ENCODE results near the gene IDI2. TPM values are rescaled to one million over a fixed set of nuclear protein-coding genes. Genes with fewer than 3 reads are reported as not detected.
"Not testable (repeated sequence)": the region's sequence is repeated elsewhere in the genome, so short reads cannot be mapped to it uniquely, and the experiment has no call there.

Gene IDI2
- not detected for total RNA-seq

- no peak for DNase-seq (ENCODE audit: low spot score)
These were observed at the start of gene IDI2 for GRCh38 chr10:1025683-1026082. Gene IDI2 (minus strand): TSS chr10:1025859. CDS start chr10:1024723, 1,136 bp downstream.

GRCh38 chr10:1074748-1075308, 49.2 kb upstream of the IDI2 start:
- no peak for DNase-seq (ENCODE audit: low spot score)

- no peak for DNase-seq (ENCODE audit: low spot score)
These were observed 48.5 kb upstream of the IDI2 start for GRCh38 chr10:1074052-1074747.

GRCh38 chr10:1070919-1071318, 45.3 kb upstream of the IDI2 start:
- DNase-seq (ENCODE audit: low spot score), result no peak

- DNase-seq (ENCODE audit: low spot score), result no peak
These were observed 43.0 kb upstream of the IDI2 start for GRCh38 chr10:1068380-1069361.

GRCh38 chr10:1066734-1067133, 41.1 kb upstream of the IDI2 start:
- DNase-seq (ENCODE audit: low spot score), result not testable (repeated sequence)

- no peak for DNase-seq (ENCODE audit: low spot score)
These were observed 39.2 kb upstream of the IDI2 start for GRCh38 chr10:1064964-1065247.

- no peak for DNase-seq (ENCODE audit: low spot score)
These were observed 37.7 kb upstream of the IDI2 start for GRCh38 chr10:1063232-1063865.

- DNase-seq (ENCODE audit: low spot score), result no peak
These were observed 36.5 kb upstream of the IDI2 start for GRCh38 chr10:1061930-1062774.

GRCh38 chr10:1059902-1060301, 34.2 kb upstream of the IDI2 start:
- no peak for DNase-seq (ENCODE audit: low spot score)

- DNase-seq (ENCODE audit: low spot score), result no peak
These were observed 32.4 kb upstream of the IDI2 start for GRCh38 chr10:1058017-1058416.

- DNase-seq (ENCODE audit: low spot score), result no peak
These were observed 31.5 kb upstream of the IDI2 start for GRCh38 chr10:1057106-1057657.

- DNase-seq (ENCODE audit: low spot score), result peak; percentile 83
These were observed 30.9 kb upstream of the IDI2 start, which contains the start of gene WDR37 for GRCh38 chr10:1056326-1057105. Gene WDR37 (plus strand): TSS chr10:1056385. CDS start chr10:1072156, 15,771 bp downstream.

GRCh38 chr10:1054684-1055083, 29.0 kb upstream of the IDI2 start:
- DNase-seq (ENCODE audit: low spot score), result no peak

- DNase-seq (ENCODE audit: low spot score), result no peak
These were observed 24.9 kb upstream of the IDI2 start for GRCh38 chr10:1050554-1050953.

- no peak for DNase-seq (ENCODE audit: low spot score)
These were observed 24.5 kb upstream of the IDI2 start for GRCh38 chr10:1050145-1050544.

GRCh38 chr10:1049425-1049958, 23.8 kb upstream of the IDI2 start:
- no peak for DNase-seq (ENCODE audit: low spot score)

GRCh38 chr10:1048732-1049424, 23.2 kb upstream of the IDI2 start, which contains the start of gene IDI1:
Gene IDI1 (minus strand): TSS chr10:1049119. CDS start chr10:1049003, 116 bp downstream.
- peak; percentile 98 for DNase-seq (ENCODE audit: low spot score)

- DNase-seq (ENCODE audit: low spot score), result peak; percentile 33
These were observed 22.7 kb upstream of the IDI2 start for GRCh38 chr10:1048349-1048731.
